Sigmoid colon (tissue), 4 donors: Measurements from ENCODE around the gene GORAB.

Source experiments
- EP300 ChIP-seq, 4 donors: sonication (generic); formaldehyde crosslinking; IDR thresholded peaks; one replicate each; pipeline ENCODE4 v1.6.1; 2017; ENCODE audit warnings: antibody characterized with exemption in 4 of 4
- POLR2A ChIP-seq, 2 donors: fragments of 450-650 bp; IDR thresholded peaks; one replicate each; pipeline ENCODE4 v1.6.1; 2016; ENCODE audit warnings: antibody characterized with exemption in 2 of 2, mild to moderate bottlenecking in 2 of 2, moderate library complexity in 2 of 2
- TF ChIP-seq, protein P1 (sequence below), 4 experiments: fragments of 450-650 bp in 3 of 4; fragments of 200-600 bp in 1 of 4; IDR thresholded peaks; one replicate each; pipeline ENCODE4 v1.5.1; 2016 to 2019; ENCODE audit warnings: antibody characterized with exemption in 4 of 4, mild to moderate bottlenecking in 3 of 4, moderate library complexity in 2 of 4

- TF ChIP-seq POLR2A (IDR thresholded peaks at IDR 0.05) = no peak
- TF ChIP-seq, protein P1, sequence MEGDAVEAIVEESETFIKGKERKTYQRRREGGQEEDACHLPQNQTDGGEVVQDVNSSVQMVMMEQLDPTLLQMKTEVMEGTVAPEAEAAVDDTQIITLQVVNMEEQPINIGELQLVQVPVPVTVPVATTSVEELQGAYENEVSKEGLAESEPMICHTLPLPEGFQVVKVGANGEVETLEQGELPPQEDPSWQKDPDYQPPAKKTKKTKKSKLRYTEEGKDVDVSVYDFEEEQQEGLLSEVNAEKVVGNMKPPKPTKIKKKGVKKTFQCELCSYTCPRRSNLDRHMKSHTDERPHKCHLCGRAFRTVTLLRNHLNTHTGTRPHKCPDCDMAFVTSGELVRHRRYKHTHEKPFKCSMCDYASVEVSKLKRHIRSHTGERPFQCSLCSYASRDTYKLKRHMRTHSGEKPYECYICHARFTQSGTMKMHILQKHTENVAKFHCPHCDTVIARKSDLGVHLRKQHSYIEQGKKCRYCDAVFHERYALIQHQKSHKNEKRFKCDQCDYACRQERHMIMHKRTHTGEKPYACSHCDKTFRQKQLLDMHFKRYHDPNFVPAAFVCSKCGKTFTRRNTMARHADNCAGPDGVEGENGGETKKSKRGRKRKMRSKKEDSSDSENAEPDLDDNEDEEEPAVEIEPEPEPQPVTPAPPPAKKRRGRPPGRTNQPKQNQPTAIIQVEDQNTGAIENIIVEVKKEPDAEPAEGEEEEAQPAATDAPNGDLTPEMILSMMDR (IDR thresholded peaks at IDR 0.05) = no peak
- TF ChIP-seq EP300 (IDR thresholded peaks at IDR 0.05) = no peak
Measured at GRCh38 chr1:170568197-170568596, 36.2 kb downstream of the GORAB start.
